Stimulated activated naive CD4-positive, alpha-beta T cell (primary cell): ENCODE data around the gene RPTOR.

Experiments
- DNase-seq, 6 experiments: peaks; one replicate each; lab custom pipeline; 2025; lab: John Stamatoyannopoulos, UW

The RPTOR gene

DNA sequence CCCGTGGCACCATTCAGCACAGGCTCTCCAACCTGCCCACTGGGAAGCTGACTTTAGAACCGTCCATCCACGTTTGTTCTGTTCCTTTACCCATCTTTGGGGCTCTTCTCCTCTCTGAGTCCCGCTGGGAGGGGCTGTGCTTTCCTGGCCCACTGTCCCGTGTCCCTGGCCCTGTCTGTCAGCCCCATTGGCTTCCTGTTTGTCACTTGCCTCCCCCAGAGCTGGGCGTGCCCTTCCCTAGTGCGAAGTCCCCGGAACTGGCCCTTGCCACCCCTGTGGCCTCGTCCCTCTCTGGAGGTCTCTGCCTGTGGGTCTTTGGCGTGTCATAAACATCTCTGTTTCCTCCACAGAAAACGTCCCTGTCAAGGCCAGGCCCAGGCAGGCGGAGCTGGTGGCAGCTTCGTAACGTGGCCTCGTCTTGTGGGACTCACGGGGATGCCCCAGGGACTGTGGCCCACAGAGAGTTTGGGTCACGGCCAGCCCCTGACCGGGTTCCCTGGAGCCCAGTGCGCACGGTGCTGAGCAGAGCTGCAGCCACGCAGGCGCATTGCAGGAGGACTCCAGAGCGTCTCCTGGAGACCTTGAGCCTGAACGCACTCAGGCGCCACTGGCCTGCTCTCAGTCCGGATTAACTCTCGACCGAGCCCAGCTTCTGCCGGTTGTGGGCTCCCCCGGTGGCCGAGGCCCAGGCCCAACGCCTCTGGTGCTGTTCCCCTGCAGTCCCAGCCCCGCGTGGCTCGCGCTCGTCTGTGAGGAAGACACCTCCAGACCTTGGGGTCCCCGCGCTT, 454.3 kb downstream of the RPTOR start:
- no peak for DNase-seq

DNA sequence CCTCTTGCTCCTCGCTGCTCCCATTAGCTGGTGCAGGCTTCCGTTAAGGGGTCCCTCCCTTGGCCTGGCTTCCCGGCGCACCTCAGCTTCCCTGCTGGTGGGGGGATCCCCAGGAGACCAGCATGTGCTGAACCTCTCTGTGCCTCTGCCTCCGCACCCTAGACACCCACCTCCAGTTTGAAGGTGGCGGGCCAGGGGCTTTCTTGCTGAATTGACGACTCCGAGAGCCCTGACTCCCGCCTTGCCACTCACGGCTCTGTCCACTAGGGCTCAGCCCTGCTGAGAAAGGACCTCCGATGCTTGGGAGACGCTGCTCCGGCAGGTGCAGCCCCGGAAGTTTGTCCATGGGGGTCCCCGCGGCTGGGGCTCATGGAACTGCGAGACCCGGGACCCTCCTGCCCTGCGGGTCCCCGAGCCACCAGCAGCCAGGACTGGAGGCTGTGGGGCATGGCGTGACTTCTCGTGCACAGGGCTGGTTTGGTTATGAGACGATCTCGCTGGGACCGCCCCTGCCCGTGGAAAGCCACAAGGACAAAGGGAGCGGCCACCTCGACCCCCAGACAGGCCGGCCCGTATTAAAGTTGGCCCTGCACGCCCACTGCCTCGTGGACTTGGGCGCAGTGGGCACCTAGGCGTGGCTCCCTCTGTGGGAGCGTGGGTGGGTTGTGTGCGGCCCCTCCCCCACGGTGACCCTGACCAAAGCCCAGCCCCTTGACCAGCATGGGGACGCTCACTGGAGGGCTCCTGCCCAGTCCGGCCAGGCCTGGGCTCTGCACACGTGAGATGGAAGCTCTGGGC, 455.1 kb downstream of the RPTOR start:
- DNase-seq = no peak

DNA sequence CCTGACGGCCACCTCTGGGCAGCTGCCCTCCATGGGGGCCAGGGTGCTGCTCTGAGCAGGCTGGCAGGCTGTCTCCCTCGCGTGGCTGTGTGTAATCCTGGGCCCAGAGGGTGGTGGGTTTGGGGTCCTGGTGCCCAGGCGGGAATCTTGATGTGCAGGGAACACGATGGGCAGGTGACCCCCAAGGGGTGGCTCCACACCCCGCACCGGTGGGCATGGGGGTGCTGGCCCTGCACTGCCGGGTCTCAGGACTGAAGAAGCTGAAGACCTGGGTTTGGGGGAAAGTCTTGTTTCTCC, 455.6 kb downstream of the RPTOR start:
- no peak for DNase-seq

DNA sequence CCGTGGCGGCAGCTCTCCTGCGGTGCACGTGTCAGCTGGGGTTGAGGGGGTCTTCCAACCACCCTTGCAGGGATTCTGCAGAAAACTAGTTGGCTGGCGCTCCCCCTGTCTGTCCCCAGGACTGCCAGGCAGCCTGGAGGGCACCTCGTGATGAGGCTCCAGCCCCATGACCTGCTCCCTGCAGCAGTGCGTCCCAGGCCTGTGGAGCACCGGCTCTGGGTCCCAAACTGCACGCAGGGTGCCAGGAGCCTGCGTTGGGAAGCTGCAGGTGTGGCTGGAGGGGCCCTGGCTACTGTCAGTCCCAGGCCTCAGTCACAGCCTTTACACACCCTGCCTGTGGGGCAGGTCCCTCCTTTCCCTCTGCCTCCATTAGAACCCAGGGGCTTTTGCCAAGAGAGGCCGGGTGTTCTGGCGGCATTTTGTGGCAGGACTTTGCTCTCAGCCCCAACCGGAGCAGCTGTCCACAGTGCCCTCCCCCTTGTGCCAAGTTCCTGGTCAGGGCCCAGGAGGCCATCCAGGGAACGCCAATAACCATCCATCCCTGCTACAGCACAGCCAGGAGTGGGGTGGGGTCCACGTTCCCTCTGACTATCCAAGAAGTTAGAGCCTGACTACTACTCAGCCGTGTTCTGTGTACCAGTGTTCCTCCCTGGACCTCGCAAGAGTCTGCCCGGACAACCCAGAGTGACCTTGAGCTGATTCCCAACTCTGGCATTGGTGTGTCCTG, 456.2 kb downstream of the RPTOR start:
- DNase-seq = no peak

DNA sequence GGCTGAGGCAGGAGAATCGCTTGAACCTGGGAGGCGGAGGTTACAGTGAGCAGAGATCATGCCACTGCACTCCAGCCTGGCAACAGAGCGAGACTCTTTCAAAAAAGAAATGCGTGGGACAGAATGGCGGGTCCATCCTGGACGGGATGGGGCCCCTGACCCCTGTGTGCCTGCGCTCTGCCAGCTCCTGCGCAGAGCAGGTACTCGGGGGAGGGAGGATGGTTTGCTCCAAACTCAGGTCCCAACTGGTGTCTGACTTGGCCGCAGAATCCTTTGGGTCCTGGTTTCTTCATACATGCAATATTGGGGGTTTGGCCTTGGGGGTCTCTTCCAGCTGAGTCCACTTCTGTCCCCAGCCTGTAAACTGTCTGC, 457.4 kb downstream of the RPTOR start:
- DNase-seq = no peak

DNA sequence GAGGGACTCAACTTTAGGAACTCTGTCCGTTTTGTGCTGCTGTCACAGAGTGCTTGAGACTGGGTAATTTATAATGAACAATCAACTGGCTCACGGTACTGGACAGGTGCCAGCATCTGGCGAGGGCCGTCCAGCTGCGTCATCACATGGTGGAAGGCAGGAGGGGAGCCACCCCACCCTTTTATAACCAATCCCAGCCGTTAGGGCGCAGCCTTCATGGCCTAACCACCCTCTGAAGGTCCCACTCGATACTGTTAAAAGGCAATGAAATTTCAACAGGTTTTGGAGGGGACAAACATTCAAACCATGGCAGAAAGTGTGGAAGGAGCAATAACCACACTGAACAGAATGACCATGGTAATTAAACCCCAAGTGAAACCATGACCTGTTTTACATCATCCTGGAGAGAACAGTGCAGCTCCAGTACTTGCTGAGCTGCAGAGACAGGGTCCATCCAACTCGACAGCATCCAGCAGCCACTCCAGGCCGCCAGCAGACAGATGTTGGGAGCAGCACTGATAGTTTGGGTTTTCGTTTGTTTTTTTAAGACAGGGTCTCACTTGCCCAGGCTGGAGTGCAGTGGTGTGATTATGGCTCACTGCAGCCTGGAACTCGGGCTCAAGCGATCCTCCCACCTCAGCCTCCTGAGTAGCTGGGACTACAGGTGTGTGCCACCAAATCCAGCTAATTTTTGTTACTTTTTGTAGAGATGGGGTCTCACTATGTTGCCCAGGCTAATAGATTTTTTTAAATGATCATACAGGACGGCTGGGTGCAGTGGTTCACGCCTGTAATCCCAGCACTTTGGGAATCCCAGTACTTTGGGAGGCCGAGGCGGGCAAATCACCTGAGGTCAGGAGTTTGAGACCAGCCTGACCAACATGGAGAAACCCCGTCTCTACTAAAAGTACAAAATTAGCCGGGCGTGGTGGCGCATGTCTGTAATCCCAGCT, 458.0 kb downstream of the RPTOR start:
- no peak for DNase-seq

DNA sequence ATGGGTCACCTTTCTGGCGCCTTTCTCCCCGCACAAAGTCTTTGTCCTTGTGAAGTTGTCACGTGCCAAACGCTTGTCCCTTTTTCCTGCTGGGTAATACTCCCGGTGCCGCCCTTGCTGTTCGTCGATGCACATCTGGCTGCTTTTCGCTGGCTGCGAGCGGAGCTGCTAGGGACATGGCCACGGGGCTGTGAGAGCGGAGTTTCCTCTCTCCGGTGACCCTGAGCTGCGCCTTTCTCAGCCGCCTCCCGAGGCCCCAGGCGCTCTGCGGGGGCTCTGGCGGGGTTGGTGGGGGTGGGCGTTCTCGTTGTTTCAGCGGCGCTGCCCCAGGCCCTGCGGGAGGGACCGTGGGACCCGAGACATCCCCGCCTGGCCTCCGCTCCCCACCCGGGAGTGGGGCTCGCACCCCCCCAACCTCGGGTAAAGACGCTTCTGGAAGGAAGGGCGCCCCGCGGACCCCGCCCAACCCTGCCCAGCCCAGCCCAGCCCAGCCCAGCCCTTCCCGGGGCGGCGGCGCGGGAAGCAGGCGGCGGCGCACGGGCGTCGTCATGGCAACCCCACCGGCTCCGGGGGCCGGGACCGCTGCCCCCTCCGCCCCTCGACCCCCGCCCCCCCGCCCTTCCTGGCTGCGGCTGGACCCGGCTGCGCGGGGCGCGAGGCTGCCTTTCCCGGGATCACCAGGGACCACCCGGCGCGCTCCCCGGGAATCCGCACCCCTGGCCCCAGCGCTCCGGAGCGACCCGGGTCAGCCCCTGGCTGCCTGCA, 459.3 kb downstream of the RPTOR start:
- DNase-seq = no peak

DNA sequence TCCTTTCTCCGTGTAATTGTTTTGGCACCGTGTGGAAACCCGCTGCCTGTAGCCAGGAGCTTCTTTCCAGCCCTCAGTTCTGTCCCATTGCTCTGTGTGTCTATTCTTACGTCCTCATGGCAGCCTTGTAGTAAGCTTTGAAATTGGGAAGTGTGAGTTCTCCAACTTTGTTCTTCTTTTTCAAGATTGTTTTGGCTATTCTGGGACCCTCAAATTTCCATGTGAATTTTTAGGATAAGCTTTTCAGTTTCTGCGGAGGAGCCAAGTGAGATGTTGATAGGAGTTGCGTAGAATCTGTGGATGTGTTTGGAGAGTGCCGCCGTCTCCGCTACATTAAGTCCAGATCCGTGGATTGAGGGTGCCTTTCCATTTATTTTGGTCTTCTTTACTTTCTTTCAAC, 462.3 kb downstream of the RPTOR start:
- no peak for DNase-seq

DNA sequence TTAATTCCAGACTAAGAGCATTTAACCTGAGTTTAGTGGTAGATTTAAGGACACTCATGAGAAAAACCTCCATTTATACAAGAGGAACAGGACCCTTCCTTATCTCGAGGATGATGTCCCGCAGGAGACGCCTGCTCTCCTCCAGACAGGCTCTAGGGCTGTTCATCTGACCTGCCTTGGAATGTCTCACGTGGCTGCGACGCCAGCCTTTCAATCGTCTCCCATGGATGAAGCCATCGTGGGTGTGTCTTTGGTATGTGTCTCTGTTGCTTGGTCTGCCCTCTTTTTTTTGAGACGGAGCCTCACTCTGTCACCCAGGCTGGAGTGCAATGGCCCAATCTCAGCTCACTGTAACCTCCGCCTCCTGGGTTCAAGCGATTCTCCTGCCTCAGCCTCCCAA, 463.5 kb downstream of the RPTOR start:
- DNase-seq = no peak

DNA sequence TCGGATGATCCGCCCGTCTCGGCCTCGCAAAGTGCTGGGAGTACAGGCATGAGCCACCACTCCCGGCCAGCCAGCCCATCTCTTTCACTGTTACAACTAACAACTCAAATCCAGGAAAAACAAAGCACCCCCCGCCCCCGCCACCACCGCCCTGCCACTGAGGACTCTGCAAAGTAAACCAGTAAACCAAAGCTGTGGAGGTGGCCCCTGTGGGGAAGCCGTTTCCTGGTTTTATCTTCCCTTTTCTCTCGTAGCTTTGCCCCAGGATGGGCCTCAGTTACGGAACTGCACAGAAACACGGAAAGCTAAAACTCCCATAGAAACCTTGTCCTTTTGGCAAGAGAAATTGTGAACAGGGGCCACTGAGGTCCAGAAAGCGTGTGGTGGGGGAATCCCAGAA, 464.5 kb downstream of the RPTOR start:
- no peak for DNase-seq

DNA sequence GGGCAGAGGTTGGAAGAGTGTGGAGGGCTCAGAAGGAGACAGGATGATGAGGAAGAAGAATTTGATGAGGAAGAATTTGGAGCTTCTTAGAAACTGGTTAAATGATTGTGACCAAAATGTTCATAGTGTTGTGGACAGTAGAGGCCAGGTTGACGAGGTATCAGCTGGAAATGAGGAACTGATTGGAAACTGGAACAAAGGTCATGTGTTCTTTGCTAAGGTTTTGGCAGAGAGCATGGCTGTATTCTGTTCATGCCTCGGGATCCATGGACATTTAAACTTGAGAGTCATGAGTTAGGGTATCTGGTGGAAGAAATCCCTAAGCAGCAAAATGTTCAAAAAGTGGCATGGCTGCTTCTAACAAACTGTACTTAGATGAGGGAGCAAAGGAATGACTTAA, 466.3 kb downstream of the RPTOR start:
- no peak for DNase-seq

DNA sequence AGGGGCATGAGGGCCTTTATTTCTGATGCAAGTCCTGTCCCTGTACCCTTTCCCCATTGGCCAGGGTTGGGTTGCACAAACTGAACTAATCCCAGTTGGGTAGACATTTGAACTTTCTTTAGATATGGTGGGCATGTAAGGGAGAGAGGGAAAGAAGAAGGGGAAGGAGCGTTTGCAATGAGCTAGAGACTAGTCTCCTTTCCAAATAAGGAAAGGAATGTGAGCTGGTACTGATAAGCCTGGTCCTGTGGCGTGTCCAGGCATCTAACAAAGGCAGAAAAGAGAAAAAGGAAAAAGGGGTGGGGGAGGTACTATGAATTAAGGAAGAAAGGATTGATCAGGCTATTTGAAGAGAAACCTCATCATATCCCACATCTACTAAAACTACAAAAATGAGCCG, 467.3 kb downstream of the RPTOR start:
- no peak for DNase-seq

DNA sequence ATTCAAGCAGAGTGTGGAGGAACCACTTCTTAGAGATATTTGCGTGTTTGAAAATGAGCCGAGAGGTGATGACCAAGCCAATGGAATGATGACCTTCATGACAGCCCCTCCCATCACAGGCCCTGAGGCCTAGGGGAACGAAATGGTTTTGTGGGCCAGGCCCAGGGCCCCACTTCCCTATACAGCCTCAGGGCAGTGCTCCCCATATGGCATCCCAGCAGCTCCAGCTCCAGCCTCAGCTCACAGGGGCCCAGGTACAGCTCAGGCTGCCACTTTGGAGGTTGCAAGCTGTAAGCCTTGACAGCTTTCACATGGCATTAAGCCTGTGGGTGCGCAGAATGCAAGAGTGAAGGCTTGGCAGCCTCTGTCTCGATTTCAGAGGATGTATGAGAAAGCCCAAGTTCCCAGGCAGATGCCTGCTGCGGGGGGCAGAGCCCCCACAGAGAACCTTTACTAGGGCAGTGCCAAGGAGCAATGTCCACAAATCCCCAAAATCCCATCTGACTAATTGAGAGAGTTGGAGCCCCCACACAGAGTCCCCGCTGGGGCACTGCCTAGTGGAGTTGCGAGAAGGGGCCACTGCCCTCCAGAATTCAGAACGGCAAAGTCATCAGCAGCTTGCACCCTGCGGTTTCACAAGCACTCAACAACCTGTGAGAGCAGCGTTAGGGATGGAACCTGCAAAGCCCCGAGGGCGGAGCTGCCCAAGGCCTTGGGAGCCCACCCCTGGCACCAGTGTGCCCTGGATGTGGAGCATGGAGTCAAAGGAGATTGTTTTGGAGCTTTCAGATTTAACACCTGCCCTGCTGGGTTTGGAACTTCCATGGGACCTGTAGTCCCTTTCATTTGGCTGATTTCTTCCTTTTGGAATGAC, 468.2 kb downstream of the RPTOR start:
- DNase-seq = no peak

DNA sequence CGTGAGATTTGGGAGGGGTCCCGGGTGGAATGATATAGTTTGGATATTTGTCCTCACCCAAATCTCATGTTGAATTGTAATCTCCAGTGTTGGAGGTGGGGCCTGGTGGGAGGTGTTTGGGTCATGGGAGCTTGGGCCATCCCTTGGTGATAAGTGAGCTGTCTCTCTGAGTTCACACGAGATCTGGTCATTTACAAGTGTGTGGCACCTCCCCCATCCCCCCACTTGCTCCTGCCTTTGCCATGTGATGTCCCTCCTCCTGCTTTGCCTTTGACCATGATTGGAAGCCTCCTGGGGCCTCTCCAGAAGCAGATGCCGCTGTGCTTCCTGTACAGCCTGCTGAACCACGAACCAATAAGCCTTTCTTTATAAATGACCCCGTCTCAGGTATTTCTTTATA, 469.0 kb downstream of the RPTOR start:
- DNase-seq = no peak

DNA sequence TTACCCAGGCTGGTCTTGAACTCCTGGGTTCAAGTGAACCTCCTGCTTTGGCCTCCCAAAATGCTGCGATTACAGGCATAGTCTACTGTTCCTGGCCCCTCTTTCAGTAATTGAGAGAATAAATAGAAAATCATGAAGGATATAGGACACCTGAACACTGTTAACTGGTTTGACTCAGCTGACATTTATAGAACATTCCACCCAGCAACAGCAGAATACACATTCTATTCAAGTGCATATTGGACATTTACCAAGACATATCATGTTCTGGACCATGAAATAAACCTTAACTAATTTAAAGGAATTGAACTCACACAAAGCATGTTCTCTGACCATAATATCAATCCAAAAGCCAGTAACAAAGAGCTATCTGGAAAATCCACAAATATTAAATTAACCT, 470.5 kb downstream of the RPTOR start:
- DNase-seq = no peak
